NCI-H2196 treated with DMSO at 0.1 percent for 48 hours (cell line): ENCODE data around the gene ANGPTL2.

Experiments used
- DNase-seq: peaks from one replicate; lab custom pipeline; 2025; ENCODE audit not compliant: unreplicated experiment; lab: John Stamatoyannopoulos, UW

Gene ANGPTL2

DNA sequence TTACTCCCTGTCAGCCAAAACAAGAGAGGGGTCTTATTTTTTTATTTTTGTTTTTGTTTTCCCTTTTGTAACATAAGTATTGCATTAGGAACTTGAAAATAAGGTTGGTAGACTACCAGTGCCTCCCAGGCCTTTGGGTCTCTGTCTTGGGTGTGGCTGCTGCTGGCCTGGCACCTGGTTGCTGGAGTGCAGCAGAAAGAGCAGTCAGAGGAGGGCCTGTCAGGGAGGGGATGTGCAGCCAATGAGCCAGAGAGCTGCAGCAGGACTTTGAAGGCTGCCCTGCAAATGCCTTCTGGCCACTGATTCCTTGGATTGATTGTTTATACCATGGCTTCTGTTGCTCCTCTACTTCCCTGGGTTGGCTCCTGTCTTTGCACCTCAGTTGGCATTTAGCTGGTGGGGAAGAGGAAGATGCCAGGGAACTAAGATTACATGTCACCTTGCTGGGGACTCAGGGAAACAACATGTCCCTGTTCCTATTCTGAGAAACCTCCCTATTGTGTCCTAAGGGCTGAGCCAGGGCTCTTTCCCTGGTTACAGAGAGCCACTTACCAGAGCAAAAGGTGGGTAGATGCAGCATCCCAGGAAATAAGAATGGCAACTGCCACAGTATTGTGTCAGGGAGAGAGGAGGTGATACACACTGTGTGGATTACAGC, 66.6 kb downstream of the ANGPTL2 start:
- no peak for DNase-seq

DNA sequence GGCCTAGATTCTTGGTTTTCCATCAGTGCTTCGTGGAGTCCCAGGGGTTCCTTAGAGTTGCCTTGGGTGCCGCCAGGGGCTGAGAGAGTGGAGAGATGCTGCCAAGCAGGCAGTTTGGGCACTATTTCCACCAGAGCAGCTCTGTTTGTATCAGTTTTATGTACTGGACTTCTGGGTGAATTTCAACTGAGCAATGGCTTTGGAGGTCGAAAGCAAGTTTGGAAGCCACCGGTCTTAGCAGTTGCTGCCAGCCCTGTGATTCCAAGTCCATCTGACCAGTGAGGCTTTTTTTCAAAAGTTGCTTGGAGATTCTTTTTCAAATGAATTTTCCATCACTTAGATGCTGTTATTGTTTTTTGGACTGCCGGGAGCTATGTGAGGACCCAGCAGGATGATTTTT, 68.5 kb downstream of the ANGPTL2 start:
- DNase-seq = no peak

DNA sequence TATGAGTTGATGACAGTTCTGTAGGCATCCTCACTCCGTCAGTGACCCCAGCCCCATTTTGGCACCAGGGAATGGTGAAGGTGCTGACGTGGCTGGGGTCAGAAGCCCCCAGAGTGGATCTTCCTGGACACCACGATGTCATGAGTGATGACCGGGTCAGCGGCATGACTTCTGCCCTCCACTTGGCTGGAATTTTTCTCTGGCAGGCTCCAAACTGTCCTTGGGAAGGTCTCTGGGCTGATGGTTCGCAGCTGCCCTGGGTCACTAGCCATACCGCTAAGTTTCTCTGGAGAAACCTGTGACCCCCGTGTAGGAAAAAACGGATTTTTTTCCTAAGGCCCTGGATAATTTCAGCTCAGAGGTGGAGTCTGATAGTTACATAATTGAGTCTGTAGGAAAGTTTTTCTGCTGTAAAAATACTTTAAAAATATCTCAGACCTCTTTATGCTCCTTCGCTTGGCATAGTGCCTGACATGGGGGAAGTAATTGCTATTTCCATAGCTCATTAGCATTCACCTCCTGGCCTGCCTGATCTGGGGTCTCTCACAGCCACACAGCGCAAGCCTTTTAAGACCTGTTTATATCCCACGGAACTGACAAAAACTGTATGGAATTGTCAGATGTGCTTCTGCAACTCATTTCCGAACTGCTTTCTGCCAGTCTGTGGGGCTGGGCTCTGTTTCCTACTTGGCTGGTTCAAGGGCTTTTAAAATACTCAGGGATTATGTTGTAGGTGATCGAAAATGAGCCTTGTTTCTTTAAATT, 69.2 kb downstream of the ANGPTL2 start:
- no peak for DNase-seq

DNA sequence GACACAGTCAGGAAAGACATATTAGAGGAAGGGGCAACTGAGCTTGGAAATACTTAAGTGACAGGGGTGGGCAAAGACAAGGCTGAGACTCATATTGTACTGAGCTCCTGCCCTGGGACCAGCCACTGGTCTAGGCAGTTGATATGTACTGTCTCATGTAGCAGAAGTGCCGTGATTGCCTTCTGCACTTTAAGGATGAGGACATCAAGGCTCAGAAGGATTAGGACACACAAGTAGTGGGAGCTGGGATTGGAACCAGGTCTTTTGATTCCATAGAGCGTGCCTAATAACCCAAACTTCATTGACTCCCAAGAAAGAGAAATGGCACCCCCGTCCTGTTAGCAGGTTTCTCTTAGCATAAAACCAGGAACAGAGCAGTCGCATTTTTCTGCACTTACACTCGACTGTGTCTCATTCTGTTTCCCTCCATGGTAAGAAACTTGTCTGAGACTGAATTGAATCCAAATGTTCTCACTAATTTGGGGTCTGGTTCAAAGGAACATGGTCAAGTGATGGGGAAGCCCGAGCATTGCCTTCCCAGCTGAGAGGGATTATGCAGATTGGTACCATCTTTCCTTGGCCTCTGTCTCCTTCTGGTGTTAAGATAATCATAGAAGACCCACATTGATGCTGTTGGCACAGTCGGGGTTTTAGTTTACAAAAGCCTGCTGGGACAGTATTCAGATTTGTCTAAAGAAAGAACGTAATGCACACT, 70.4 kb downstream of the ANGPTL2 start:
- no peak for DNase-seq

DNA sequence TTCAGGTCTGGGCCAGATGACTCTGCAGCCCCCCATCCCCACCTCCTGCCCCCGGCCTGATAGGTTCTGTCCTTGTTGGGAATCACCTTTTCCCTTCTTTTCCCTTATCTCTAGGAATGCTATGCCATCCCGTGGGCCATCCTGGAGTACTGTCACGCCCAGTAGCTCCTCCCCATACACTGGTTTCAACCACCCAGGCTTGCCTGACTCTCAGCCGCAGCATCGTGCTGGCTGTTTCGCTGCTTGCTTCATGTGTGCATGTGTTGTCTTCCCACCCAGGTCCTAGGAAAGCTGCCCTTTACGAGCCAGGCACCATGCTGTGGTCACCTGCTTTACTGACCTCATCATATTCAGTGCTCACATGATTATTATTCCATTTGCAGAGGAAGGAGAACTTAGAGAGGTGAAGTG, 71.8 kb downstream of the ANGPTL2 start:
- no peak for DNase-seq

DNA sequence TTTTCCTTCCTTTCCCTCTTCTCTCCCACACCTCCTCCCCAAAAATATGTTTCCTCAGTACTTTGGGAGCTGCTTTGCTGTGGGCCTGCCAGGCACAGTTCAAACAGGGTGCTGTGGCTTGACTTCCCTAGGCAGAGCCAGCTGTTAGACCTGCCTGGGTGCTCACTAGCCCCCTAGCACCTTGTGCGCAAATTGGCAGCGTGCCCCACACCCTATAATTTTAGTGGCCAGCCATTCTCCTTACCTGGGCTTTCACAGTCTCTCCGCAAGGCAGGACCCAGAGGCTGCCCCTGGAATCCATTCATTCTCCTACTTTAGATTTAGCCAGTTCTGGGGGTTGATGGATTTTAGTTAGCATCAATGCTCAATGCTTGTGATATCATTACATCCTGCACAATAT, 72.3 kb downstream of the ANGPTL2 start:
- DNase-seq = no peak

DNA sequence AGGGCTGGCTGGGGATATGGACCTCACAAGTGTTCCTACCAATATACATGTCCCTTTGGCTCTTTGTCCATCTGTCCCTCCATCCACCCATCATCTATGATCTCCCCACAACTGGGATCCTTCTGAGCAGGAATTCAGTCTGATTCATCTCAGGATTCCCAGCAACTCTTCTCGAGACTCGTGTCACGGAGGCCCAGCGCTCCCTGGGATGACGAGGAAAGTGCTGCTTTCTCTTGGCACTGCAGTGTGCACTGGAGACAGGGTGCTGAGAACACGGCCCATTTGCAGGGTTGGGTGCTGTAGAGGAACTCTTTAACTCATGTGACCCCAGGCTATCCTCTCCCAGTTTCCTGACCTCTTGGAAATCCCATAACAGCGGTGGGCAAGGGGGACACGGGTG, 72.9 kb downstream of the ANGPTL2 start:
- DNase-seq = no peak

DNA sequence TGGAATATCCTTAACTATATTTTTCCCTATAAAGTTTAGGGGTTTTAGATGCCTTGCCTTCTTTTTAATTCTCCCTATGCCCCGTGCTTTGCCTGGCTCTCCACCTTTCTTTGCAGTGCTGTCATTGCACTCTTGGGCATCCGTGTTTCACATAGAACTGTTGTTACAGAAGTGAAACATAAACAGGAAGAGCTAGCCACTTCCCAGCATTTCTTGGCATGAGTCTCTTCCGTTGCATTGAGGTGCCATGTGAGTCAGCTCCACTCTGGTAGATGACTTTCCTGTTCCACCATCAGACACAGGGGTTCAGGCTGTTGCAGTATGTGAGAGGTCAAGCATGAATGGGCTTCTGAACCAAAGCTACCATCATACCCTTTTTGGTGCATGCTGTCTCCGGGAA, 73.4 kb downstream of the ANGPTL2 start:
- no peak for DNase-seq

DNA sequence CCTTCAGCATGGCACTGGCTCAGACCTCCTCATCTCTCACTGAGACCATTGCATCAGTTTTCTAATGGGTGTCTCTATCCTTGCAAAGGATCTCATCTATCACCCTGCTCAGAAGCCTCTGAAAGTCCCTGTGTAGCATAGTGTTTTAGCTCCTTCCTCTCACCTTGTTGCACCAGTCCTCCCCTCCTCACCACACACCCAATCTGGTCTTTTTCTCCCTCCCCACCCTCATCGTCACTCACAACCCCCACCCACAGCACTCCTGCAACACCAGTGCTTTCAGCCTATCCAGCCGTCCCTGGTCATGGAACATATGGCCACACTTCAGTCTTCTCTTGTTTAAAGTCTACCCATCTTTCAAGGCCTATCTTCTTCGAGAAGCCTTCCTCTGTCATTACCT, 74.5 kb downstream of the ANGPTL2 start:
- DNase-seq = no peak

DNA sequence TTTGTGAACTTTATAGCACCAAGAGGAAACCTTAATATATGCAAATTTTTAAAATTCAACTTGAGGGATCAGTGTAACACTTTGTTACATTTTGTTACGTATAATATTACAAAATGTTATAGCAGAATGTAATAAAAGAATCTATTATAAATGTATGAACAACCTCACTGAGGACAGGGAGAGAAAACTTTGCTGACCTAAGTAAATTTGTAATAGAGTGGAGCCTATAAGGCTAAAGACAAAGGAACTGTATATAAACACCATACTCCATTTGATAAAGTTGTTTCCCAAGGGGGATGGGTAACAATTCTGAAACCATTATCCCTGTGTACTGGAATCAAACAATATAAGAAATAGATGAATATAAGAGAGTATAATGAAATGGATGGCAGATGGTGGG, 77.3 kb downstream of the ANGPTL2 start:
- DNase-seq = no peak

DNA sequence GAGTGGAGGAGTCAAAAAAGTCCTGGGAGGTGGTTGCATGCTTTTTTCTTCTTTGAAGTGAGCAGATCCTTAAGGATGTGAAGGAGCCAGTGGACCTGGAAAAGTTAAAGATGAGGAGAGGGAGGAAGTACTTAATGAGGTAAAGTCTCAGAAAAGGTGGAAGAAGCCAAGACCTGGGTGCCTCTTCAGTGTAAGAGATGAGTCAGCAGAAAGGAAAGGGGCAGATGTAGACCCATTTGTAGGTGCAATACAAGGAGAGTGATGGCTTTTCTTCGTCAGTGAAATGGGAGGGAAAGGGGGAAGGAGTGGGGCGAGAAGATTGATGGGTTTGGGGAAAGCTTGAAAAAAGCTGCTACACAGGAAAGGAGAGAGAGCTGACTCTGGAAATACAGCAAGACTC, 82.9 kb downstream of the ANGPTL2 start:
- DNase-seq = no peak

DNA sequence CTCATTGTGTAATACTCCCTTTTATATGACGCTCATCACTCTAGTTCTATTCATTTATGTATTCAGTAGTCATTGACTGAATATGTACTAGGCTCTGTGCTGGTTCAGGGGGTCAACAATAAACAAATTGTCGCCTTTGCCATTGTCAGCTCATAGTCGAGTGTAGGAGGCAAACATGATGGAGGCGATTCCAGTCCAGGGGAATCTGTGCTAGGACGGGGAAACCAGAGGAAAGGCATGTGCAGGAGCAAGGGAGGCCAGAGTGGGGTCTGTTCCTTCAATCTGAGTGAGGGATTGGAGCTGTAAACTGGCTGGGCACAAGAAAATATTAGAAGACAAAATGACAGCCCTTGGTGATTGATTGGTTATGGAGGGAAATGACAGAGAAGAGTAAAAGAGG, 83.9 kb downstream of the ANGPTL2 start:
- DNase-seq = no peak
